ENCODE data around the gene TBC1D16. TPM values are rescaled to one million over a fixed set of nuclear protein-coding genes. Genes with fewer than 3 reads are reported as not detected.

Gene TBC1D16
- total and polyA plus RNA-seq, 5 donors from 2014 or later: 0.06 to 0.72 (median 0.13) TPM

GRCh38 chr17:79926605-79927135 is 109.0 kb downstream of the TBC1D16 start:
- no peak overlapping the region for H3K27ac Mint-ChIP-seq
- Histone ChIP-seq H3K4me3 (ENCODE audit: low read depth, low read length) (no peak overlapping the region), H3K27me3 (ENCODE audit: control insufficient read depth, insufficient read depth, low read length) (no peaks in the 10 kb centered on the region), H3K27ac (ENCODE audit: insufficient read depth, low read length, poor library complexity, severe bottlenecking) (no peak overlapping the region), H3K4me1 (ENCODE audit: control insufficient read depth, insufficient read depth, low read length, poor library complexity, severe bottlenecking) (no peaks in the 10 kb centered on the region), H3K36me3 (ENCODE audit: control insufficient read depth, insufficient read depth, low read length) (no peaks in the 10 kb centered on the region), H3K9me3 (ENCODE audit: control insufficient read depth in 2 of 2, low read length in 2 of 2) (no peaks in the 10 kb centered on the region)
- H3K36me3 Mint-ChIP-seq: no peaks in the 10 kb centered on the region
- peaks cover 0 to 6% (median 0%) of the 10 kb centered on the region in 4 donors for H3K4me1 Mint-ChIP-seq
- no peaks in the 10 kb centered on the region for H3K9me3 Mint-ChIP-seq
- no peak for ATAC-seq (ENCODE audit: low read depth in 2 of 2)
- no peak overlapping the region for H3K4me3 Mint-ChIP-seq
- DNase-seq: no peak
- H3K27me3 Mint-ChIP-seq: peaks cover 20% of the 10 kb centered on the region

GRCh38 chr17:79926142-79926604 is 109.5 kb downstream of the TBC1D16 start:
- H3K4me3 Mint-ChIP-seq: no peak overlapping the region
- no peaks in the 10 kb centered on the region for H3K9me3 ChIP-seq (ENCODE audit: control insufficient read depth in 2 of 2, low read length in 2 of 2)
- no peaks in the 10 kb centered on the region for H3K4me1 ChIP-seq (ENCODE audit: control insufficient read depth, insufficient read depth, low read length, poor library complexity, severe bottlenecking)
- no peaks in the 10 kb centered on the region for H3K9me3 Mint-ChIP-seq
- DNase-seq (no peak), ATAC-seq (ENCODE audit: low read depth in 2 of 2) (no peak)
- H3K27me3 ChIP-seq (ENCODE audit: control insufficient read depth, insufficient read depth, low read length): no peaks in the 10 kb centered on the region
- peaks cover 16% of the 10 kb centered on the region for H3K27me3 Mint-ChIP-seq
- H3K4me1 Mint-ChIP-seq: peaks cover 0 to 9% (median 0%) of the 10 kb centered on the region in 4 donors
- no peaks in the 10 kb centered on the region for H3K36me3 Mint-ChIP-seq
- H3K27ac ChIP-seq (ENCODE audit: insufficient read depth, low read length, poor library complexity, severe bottlenecking): no peak overlapping the region
- H3K36me3 ChIP-seq (ENCODE audit: control insufficient read depth, insufficient read depth, low read length): no peaks in the 10 kb centered on the region
- H3K27ac Mint-ChIP-seq: peak overlapping the region in 1 of 3 donors; percentile 71
- no peak overlapping the region for H3K4me3 ChIP-seq (ENCODE audit: low read depth, low read length)

- Histone ChIP-seq H3K27me3 (ENCODE audit: control insufficient read depth, insufficient read depth, low read length) (no peaks in the 10 kb centered on the region), H3K36me3 (ENCODE audit: control insufficient read depth, insufficient read depth, low read length) (no peaks in the 10 kb centered on the region), H3K4me1 (ENCODE audit: control insufficient read depth, insufficient read depth, low read length, poor library complexity, severe bottlenecking) (no peaks in the 10 kb centered on the region), H3K9me3 (ENCODE audit: control insufficient read depth in 2 of 2, low read length in 2 of 2) (no peaks in the 10 kb centered on the region), H3K4me3 (ENCODE audit: low read depth, low read length) (no peak overlapping the region), H3K27ac (ENCODE audit: insufficient read depth, low read length, poor library complexity, severe bottlenecking) (no peak overlapping the region)
- peaks cover 0 to 9% (median 0%) of the 10 kb centered on the region in 4 donors for H3K4me1 Mint-ChIP-seq
- no peaks in the 10 kb centered on the region for H3K36me3 Mint-ChIP-seq
- no peak overlapping the region for H3K27ac Mint-ChIP-seq
- DNase-seq (peak in 1 of 3 donors; percentile 83), ATAC-seq (ENCODE audit: low read depth in 2 of 2) (peak in 1 of 2 donors; percentile 8)
- peaks cover 16% of the 10 kb centered on the region for H3K27me3 Mint-ChIP-seq
- H3K9me3 Mint-ChIP-seq: no peaks in the 10 kb centered on the region
- H3K4me3 Mint-ChIP-seq: no peak overlapping the region
Measured at GRCh38 chr17:79925242-79925957, 110.3 kb downstream of the TBC1D16 start.

- H3K4me3 ChIP-seq (ENCODE audit: low read depth, low read length): no peak overlapping the region
- no peaks in the 10 kb centered on the region for H3K4me1 ChIP-seq (ENCODE audit: control insufficient read depth, insufficient read depth, low read length, poor library complexity, severe bottlenecking)
- no peaks in the 10 kb centered on the region for H3K9me3 ChIP-seq (ENCODE audit: control insufficient read depth in 2 of 2, low read length in 2 of 2)
- Mint-ChIP-seq H3K27me3 (peaks cover 15% of the 10 kb centered on the region), H3K27ac (no peak overlapping the region), H3K4me1 (peaks cover 0 to 7% (median 0%) of the 10 kb centered on the region in 4 donors), H3K36me3 (no peaks in the 10 kb centered on the region), H3K4me3 (no peak overlapping the region), H3K9me3 (no peaks in the 10 kb centered on the region)
- no peak for ATAC-seq (ENCODE audit: low read depth in 2 of 2)
- H3K36me3 ChIP-seq (ENCODE audit: control insufficient read depth, insufficient read depth, low read length): no peaks in the 10 kb centered on the region
- no peak for DNase-seq
- no peak overlapping the region for H3K27ac ChIP-seq (ENCODE audit: insufficient read depth, low read length, poor library complexity, severe bottlenecking)
- H3K27me3 ChIP-seq (ENCODE audit: control insufficient read depth, insufficient read depth, low read length): no peaks in the 10 kb centered on the region
Measured at GRCh38 chr17:79924639-79924976, 111.1 kb downstream of the TBC1D16 start.

GRCh38 chr17:79923974-79924638 is 111.6 kb downstream of the TBC1D16 start:
- H3K27ac Mint-ChIP-seq: no peak overlapping the region
- Histone ChIP-seq H3K27me3 (ENCODE audit: control insufficient read depth, insufficient read depth, low read length) (no peaks in the 10 kb centered on the region), H3K27ac (ENCODE audit: insufficient read depth, low read length, poor library complexity, severe bottlenecking) (no peak overlapping the region), H3K4me3 (ENCODE audit: low read depth, low read length) (no peak overlapping the region), H3K4me1 (ENCODE audit: control insufficient read depth, insufficient read depth, low read length, poor library complexity, severe bottlenecking) (no peaks in the 10 kb centered on the region), H3K36me3 (ENCODE audit: control insufficient read depth, insufficient read depth, low read length) (no peaks in the 10 kb centered on the region), H3K9me3 (ENCODE audit: control insufficient read depth in 2 of 2, low read length in 2 of 2) (no peaks in the 10 kb centered on the region)
- peaks cover 0 to 7% (median 0%) of the 10 kb centered on the region in 4 donors for H3K4me1 Mint-ChIP-seq
- H3K4me3 Mint-ChIP-seq: no peak overlapping the region
- DNase-seq: peak in 1 of 3 donors; percentile 66
- peaks cover 10% of the 10 kb centered on the region for H3K27me3 Mint-ChIP-seq
- no peaks in the 10 kb centered on the region for H3K36me3 Mint-ChIP-seq
- ATAC-seq (ENCODE audit: low read depth in 2 of 2): peak in 1 of 2 donors; percentile 9
- no peaks in the 10 kb centered on the region for H3K9me3 Mint-ChIP-seq

GRCh38 chr17:79922798-79923197 is 112.9 kb downstream of the TBC1D16 start:
- peaks cover 0 to 6% (median 0%) of the 10 kb centered on the region in 4 donors for H3K4me1 Mint-ChIP-seq
- no peak for ATAC-seq (ENCODE audit: low read depth in 2 of 2)
- no peak overlapping the region for H3K4me3 Mint-ChIP-seq
- peaks cover 4% of the 10 kb centered on the region for H3K27me3 Mint-ChIP-seq
- H3K27ac Mint-ChIP-seq: no peak overlapping the region
- no peaks in the 10 kb centered on the region for H3K36me3 Mint-ChIP-seq
- H3K27me3 ChIP-seq (ENCODE audit: control insufficient read depth, insufficient read depth, low read length): no peaks in the 10 kb centered on the region
- H3K36me3 ChIP-seq (ENCODE audit: control insufficient read depth, insufficient read depth, low read length): no peaks in the 10 kb centered on the region
- no peak overlapping the region for H3K27ac ChIP-seq (ENCODE audit: insufficient read depth, low read length, poor library complexity, severe bottlenecking)
- no peaks in the 10 kb centered on the region for H3K4me1 ChIP-seq (ENCODE audit: control insufficient read depth, insufficient read depth, low read length, poor library complexity, severe bottlenecking)
- H3K9me3 ChIP-seq (ENCODE audit: control insufficient read depth in 2 of 2, low read length in 2 of 2): no peaks in the 10 kb centered on the region
- DNase-seq: no peak
- no peaks in the 10 kb centered on the region for H3K9me3 Mint-ChIP-seq
- H3K4me3 ChIP-seq (ENCODE audit: low read depth, low read length): no peak overlapping the region

GRCh38 chr17:79922116-79922601 is 113.5 kb downstream of the TBC1D16 start:
- Mint-ChIP-seq H3K4me1 (peaks cover 0 to 4% (median 0%) of the 10 kb centered on the region in 4 donors), H3K27me3 (peaks cover 4% of the 10 kb centered on the region), H3K9me3 (no peaks in the 10 kb centered on the region), H3K4me3 (no peak overlapping the region), H3K27ac (no peak overlapping the region), H3K36me3 (no peaks in the 10 kb centered on the region)
- Histone ChIP-seq H3K9me3 (ENCODE audit: control insufficient read depth in 2 of 2, low read length in 2 of 2) (no peaks in the 10 kb centered on the region), H3K27me3 (ENCODE audit: control insufficient read depth, insufficient read depth, low read length) (no peaks in the 10 kb centered on the region), H3K36me3 (ENCODE audit: control insufficient read depth, insufficient read depth, low read length) (no peaks in the 10 kb centered on the region), H3K4me3 (ENCODE audit: low read depth, low read length) (no peak overlapping the region), H3K4me1 (ENCODE audit: control insufficient read depth, insufficient read depth, low read length, poor library complexity, severe bottlenecking) (no peaks in the 10 kb centered on the region), H3K27ac (ENCODE audit: insufficient read depth, low read length, poor library complexity, severe bottlenecking) (no peak overlapping the region)
- ATAC-seq (ENCODE audit: low read depth in 2 of 2): no peak
- no peak for DNase-seq

All from CD4-positive, CD25-positive, alpha-beta regulatory T cell (primary cell).